Gastroesophageal sphincter (tissue), 4 donors: ENCODE data around the gene CSF2RB. TPM values are rescaled to one million over a fixed set of nuclear protein-coding genes. Genes with fewer than 3 reads are reported as not detected.

ENCODE experiments used
- ATAC-seq: fragments of 150-250 bp; one replicate; pipeline ENCODE4 v1.9.1; 2016; ENCODE audit warnings: mild to moderate bottlenecking, moderate library complexity
- H3K27ac ChIP-seq, 4 donors: fragments of 200-600 bp; sonication (generic) in 3 of 4; 1 replicate in 3 of 4; 2 replicates in 1 of 4; pipeline ENCODE4 v1.5.1; 2016 to 2019
- H3K27me3 ChIP-seq: fragments of 200-600 bp; sonication (generic); one replicate; pipeline ENCODE4 v1.5.1; 2019
- H3K36me3 ChIP-seq, 2 donors: fragments of 200-600 bp; sonication (generic); one replicate each; pipeline ENCODE4 v1.5.1; 2019; ENCODE audit warnings: control low read depth in 1 of 2
- H3K4me1 ChIP-seq, 3 donors: fragments of 200-600 bp; sonication (generic); 1 replicate in 2 of 3; 2 replicates in 1 of 3; pipeline ENCODE4 v1.5.1; 2016 to 2019; ENCODE audit warnings: control low read depth in 2 of 3
- H3K4me3 ChIP-seq, 2 donors: fragments of 200-600 bp; sonication (generic); one replicate each; pipeline ENCODE4 v1.5.1; 2019; ENCODE audit warnings: mild to moderate bottlenecking in 1 of 2, moderate library complexity in 1 of 2
- H3K9me3 ChIP-seq, 3 donors: fragments of 200-600 bp; sonication (generic); one replicate each; pipeline ENCODE4 v1.5.1; 2017 to 2019; ENCODE audit warnings: control low read depth in 2 of 3
- CTCF ChIP-seq, 4 experiments: fragments of 200-600 bp in 2 of 4; fragments of 450-650 bp in 2 of 4; sonication (generic) in 1 of 4; IDR thresholded peaks; one replicate each; pipeline ENCODE4 v1.5.1; 2017 to 2019; ENCODE audit warnings: antibody characterized with exemption in 4 of 4, mild to moderate bottlenecking in 2 of 4, moderate library complexity in 2 of 4
- EP300 ChIP-seq: sonication (generic); formaldehyde crosslinking; IDR thresholded peaks from one replicate; pipeline ENCODE4 v1.6.1; 2017; ENCODE audit warnings: antibody characterized with exemption, mild to moderate bottlenecking
- POLR2A ChIP-seq, 2 donors: fragments of 450-650 bp; IDR thresholded peaks; one replicate each; pipeline ENCODE4 v1.6.1; 2017; ENCODE audit warnings: antibody characterized with exemption in 2 of 2, mild to moderate bottlenecking in 2 of 2, moderate library complexity in 1 of 2
- POLR2AphosphoS5 ChIP-seq: sonication (generic); formaldehyde crosslinking; IDR thresholded peaks from one replicate; pipeline ENCODE4 v1.6.1; 2017; ENCODE audit warnings: antibody characterized with exemption
- WGBS, 2 donors: methylation state at CpG; one replicate each; pipeline ENCODE4 v1.1.5; 2018; ENCODE audit warnings: low coverage in 1 of 2; 5-methylcytosine and 5-hydroxymethylcytosine counted together
- total RNA-seq, 4 donors: library from RNA; depleted of rRNA; stranded (reverse); fragments of >200 nt; gene quantifications; one replicate each; pipeline ENCODE4 v1.1.0, GENCODE V29; 2016

CSF2RB gene
- total RNA-seq, 4 donors from 2014 or later, result 1.4 to 12.0 (median 4.0) TPM

- Histone ChIP-seq H3K27ac (no peak overlapping the region), H3K27me3 (peaks cover 55% of the 10 kb centered on the region), H3K4me1 (no peaks in the 10 kb centered on the region), H3K4me3 (no peak overlapping the region), H3K36me3 (no peaks in the 10 kb centered on the region), H3K9me3 (peaks cover 0 to 23% (median 0%) of the 10 kb centered on the region in 3 donors)
- 11 to 30% methylated on average over 3 of the region's 4 CpGs for WGBS, 2 donors
- ATAC-seq, result no peak
- TF ChIP-seq EP300 (no peak), CTCF (IDR thresholded peaks at IDR 0.05) (no peak), POLR2AphosphoS5 (no peak)
These were observed 12.5 kb upstream of the CSF2RB start for GRCh38 chr22:36900880-36901279.

- no peak overlapping the region for H3K27ac ChIP-seq
- no peak for ATAC-seq
- H3K4me1 ChIP-seq, result no peaks in the 10 kb centered on the region
- no peaks in the 10 kb centered on the region for H3K36me3 ChIP-seq
- no peak for TF ChIP-seq POLR2AphosphoS5
- TF ChIP-seq POLR2A (IDR thresholded peaks at IDR 0.05), result no peak
- no peak for TF ChIP-seq EP300
- no peak for TF ChIP-seq CTCF (IDR thresholded peaks at IDR 0.05)
- WGBS, 2 donors, result 84 to 93% methylated on average over 5 to 6 of the region's 13 CpGs
- peaks cover 60% of the 10 kb centered on the region for H3K27me3 ChIP-seq
- H3K9me3 ChIP-seq, result peaks cover 0 to 18% (median 0%) of the 10 kb centered on the region in 3 donors
- no peak overlapping the region for H3K4me3 ChIP-seq
These were observed 11.9 kb upstream of the CSF2RB start for GRCh38 chr22:36901411-36902142.

- WGBS, 2 donors, result 49 to 88% methylated on average over 2 to 7 of the region's 8 CpGs
- Histone ChIP-seq H3K4me3 (no peak overlapping the region), H3K36me3 (no peaks in the 10 kb centered on the region), H3K27me3 (peaks cover 61% of the 10 kb centered on the region), H3K4me1 (no peaks in the 10 kb centered on the region), H3K9me3 (peaks cover 0 to 18% (median 0%) of the 10 kb centered on the region in 3 donors), H3K27ac (no peak overlapping the region)
- peak; percentile 51 for ATAC-seq
- TF ChIP-seq CTCF (IDR thresholded peaks at IDR 0.05) (no peak), POLR2A (IDR thresholded peaks at IDR 0.05) (no peak), POLR2AphosphoS5 (no peak), EP300 (no peak)
These were observed 11.1 kb upstream of the CSF2RB start for GRCh38 chr22:36902143-36902926.

- H3K27ac ChIP-seq, result no peak overlapping the region
- ATAC-seq, result no peak
- H3K27me3 ChIP-seq, result peaks cover 48% of the 10 kb centered on the region
- no peaks in the 10 kb centered on the region for H3K36me3 ChIP-seq
- TF ChIP-seq CTCF (IDR thresholded peaks at IDR 0.05) (no peak), POLR2AphosphoS5 (no peak), POLR2A (IDR thresholded peaks at IDR 0.05) (no peak), EP300 (no peak)
- H3K4me1 ChIP-seq, result no peaks in the 10 kb centered on the region
- H3K9me3 ChIP-seq, result peaks cover 0 to 13% (median 0%) of the 10 kb centered on the region in 3 donors
- WGBS, 2 donors, result 40 to 78% methylated on average over 3 to 4 of the region's 6 CpGs
- H3K4me3 ChIP-seq, result no peak overlapping the region
These were observed 9.1 kb upstream of the CSF2RB start for GRCh38 chr22:36904260-36904880.
